Mammary epithelial cell (primary cell): ENCODE data around the gene C2orf92.

Source experiments
- EZH2 ChIP-seq: IDR thresholded peaks from 2 replicates; pipeline ENCODE4 v1.6.1; 2012; ENCODE audit warnings: low read length, inconsistent platforms, borderline replicate concordance
- TF ChIP-seq, protein P1 (sequence below), 2 donors: IDR thresholded peaks in 1 of 2; conservative IDR thresholded peaks in 1 of 2; 2 replicates each; pipeline ENCODE4 v1.5.1; 2011 to 2012; ENCODE audit warnings: inconsistent platforms in 2 of 2, low read length in 2 of 2, mild to moderate bottlenecking in 2 of 2, control low read depth in 1 of 2, low read depth in 1 of 2; ENCODE audit not compliant: insufficient read depth in 1 of 2; ENCODE audit errors: extremely low read depth in 1 of 2

DNA sequence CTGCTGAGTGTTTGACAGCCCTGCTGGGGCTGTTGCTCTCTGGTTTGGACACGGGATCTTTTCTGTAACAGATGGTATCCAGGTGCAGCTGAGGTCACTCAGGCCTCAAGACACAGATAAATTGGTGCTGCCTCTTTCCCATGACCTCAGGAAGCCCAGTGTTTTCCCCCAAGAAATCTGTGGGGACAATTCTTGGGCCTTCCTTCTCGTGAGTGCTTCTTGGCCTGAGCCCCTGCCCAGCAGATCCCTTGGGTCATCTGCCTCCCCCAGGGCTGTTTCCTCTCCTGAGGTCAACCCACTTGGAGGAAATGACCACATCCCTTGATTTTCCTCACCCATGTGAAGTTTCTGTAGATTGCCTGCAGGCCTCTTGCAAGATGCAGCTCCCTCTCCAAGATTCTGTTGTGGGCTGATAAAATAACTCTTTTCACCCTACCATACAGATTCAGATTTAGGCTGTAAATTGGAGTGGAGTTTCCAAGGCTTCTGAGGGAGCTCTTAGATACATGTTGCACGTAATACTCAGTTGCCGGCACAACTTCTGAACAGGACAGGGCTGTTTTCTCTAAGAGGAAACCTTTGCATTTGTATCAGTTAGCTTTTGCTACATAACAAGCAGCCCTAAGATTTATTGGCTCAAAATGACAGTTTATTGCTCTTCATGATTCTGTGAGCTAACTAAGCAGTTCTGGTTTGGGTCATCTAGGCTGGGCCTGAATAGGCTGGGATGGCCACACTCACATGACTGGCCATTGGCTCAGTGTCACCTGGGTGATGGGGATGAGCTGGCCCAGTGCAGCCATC, 57.0 kb downstream of the C2orf92 start:
- TF ChIP-seq, protein P1, sequence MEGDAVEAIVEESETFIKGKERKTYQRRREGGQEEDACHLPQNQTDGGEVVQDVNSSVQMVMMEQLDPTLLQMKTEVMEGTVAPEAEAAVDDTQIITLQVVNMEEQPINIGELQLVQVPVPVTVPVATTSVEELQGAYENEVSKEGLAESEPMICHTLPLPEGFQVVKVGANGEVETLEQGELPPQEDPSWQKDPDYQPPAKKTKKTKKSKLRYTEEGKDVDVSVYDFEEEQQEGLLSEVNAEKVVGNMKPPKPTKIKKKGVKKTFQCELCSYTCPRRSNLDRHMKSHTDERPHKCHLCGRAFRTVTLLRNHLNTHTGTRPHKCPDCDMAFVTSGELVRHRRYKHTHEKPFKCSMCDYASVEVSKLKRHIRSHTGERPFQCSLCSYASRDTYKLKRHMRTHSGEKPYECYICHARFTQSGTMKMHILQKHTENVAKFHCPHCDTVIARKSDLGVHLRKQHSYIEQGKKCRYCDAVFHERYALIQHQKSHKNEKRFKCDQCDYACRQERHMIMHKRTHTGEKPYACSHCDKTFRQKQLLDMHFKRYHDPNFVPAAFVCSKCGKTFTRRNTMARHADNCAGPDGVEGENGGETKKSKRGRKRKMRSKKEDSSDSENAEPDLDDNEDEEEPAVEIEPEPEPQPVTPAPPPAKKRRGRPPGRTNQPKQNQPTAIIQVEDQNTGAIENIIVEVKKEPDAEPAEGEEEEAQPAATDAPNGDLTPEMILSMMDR (conservative IDR thresholded peaks at IDR 0.05 in 1 of 2, IDR thresholded peaks at IDR 0.05 in 1 of 2; ENCODE audit: extremely low read depth in 1 of 2, insufficient read depth in 1 of 2, low read depth in 1 of 2, low read length in 2 of 2), result no peak
- TF ChIP-seq EZH2, result no peak
